ENCODE data around the gene GRM4. TPM values are rescaled to one million over a fixed set of nuclear protein-coding genes. Genes with fewer than 3 reads are reported as not detected.

Gene GRM4
- total and polyA plus RNA-seq, 12 donors: not detected

- Histone ChIP-seq H3K27me3 (peaks cover 28 to 94% (median 79%) of the 10 kb centered on the region in 7 donors), H3K4me3 (peak overlapping the region in 9 of 10 donors; percentile 23 to 52 (median 42)), H3K4me1 (peaks cover 9 to 36% (median 24%) of the 10 kb centered on the region in 9 donors), H3K9me3 (no peaks in the 10 kb centered on the region), H3K27ac (no peak overlapping the region), H3K36me3 (no peaks in the 10 kb centered on the region)
- TF ChIP-seq CTCF (IDR thresholded peaks at IDR 0.05): no peak
- no peak for DNase-seq
- intact Hi-C loops (cut with DNase I): loop anchor here in 2 of 10 donors (10.0 kb wide), 2 partner anchors 291 to 561 kb away; partner anchors contain the start of gene BAK1 (in 1 of the 2)
- 0 to 1% methylated on average over 96 to 100 of the region's 100 CpGs for WGBS, 2 donors
- ATAC-seq: peak in 7 of 8 donors; percentile 14 to 54 (median 38)
These were observed 496 bp downstream of the GRM4 start for GRCh38 chr6:34145161-34146020.

GRCh38 chr6:34144581-34145160 is 1.2 kb downstream of the GRM4 start:
- no peaks in the 10 kb centered on the region for H3K36me3 ChIP-seq
- no peak for TF ChIP-seq CTCF (IDR thresholded peaks at IDR 0.05)
- intact Hi-C loops (cut with DNase I): loop anchor here in 2 of 10 donors (10.0 kb wide), 2 partner anchors 290 to 560 kb away; partner anchors contain the start of gene BAK1 (in 1 of the 2)
- peak overlapping the region in 9 of 10 donors; percentile 8 to 52 (median 42) for H3K4me3 ChIP-seq
- WGBS, 2 donors: 0 to 2% methylated on average over 50 to 58 of the region's 58 CpGs
- no peak for ATAC-seq
- no peak for DNase-seq
- no peak overlapping the region for H3K27ac ChIP-seq
- peaks cover 28 to 94% (median 79%) of the 10 kb centered on the region in 7 donors for H3K27me3 ChIP-seq
- peaks cover 9 to 36% (median 24%) of the 10 kb centered on the region in 9 donors for H3K4me1 ChIP-seq
- no peaks in the 10 kb centered on the region for H3K9me3 ChIP-seq

GRCh38 chr6:34143884-34144580 is 1.9 kb downstream of the GRM4 start:
- Histone ChIP-seq H3K4me3 (peak overlapping the region in 9 of 10 donors; percentile 8 to 52 (median 42)), H3K4me1 (peaks cover 9 to 36% (median 24%) of the 10 kb centered on the region in 9 donors), H3K27ac (no peak overlapping the region), H3K9me3 (no peaks in the 10 kb centered on the region), H3K36me3 (no peaks in the 10 kb centered on the region), H3K27me3 (peaks cover 28 to 94% (median 79%) of the 10 kb centered on the region in 7 donors)
- peak in 1 of 8 donors; percentile 20 for ATAC-seq
- intact Hi-C loops (cut with DNase I): loop anchor here in 2 of 10 donors (10.0 kb wide), 2 partner anchors 289 to 559 kb away; partner anchors contain the start of gene BAK1 (in 1 of the 2)
- no peak for DNase-seq
- 0 to 1% methylated on average over 57 to 63 of the region's 63 CpGs for WGBS, 2 donors
- peak in 3 of 9 donors; percentile 12 to 24 (median 13) for TF ChIP-seq CTCF (IDR thresholded peaks at IDR 0.05)

Data from heart right ventricle (tissue), 16 donors.